Suprapubic skin (tissue), 4 donors: ENCODE measurements around the gene B3GNT5.

Experiments used
- POLR2A ChIP-seq, 2 donors: fragments of 450-650 bp; IDR thresholded peaks; one replicate each; pipeline ENCODE4 v1.6.1; 2017; ENCODE audit warnings: antibody characterized with exemption in 2 of 2, mild to moderate bottlenecking in 2 of 2, moderate library complexity in 2 of 2
- POLR2AphosphoS5 ChIP-seq, 3 donors: sonication (generic); formaldehyde crosslinking; IDR thresholded peaks; one replicate each; pipeline ENCODE4 v1.6.1; 2017; ENCODE audit warnings: antibody characterized with exemption in 3 of 3
- TF ChIP-seq, protein P1 (sequence below), 2 donors: fragments of 200-600 bp in 1 of 2; fragments of 450-650 bp in 1 of 2; sonication (generic) in 1 of 2; IDR thresholded peaks; one replicate each; pipeline ENCODE4 v1.5.1; 2016 to 2019; ENCODE audit warnings: antibody characterized with exemption in 2 of 2, mild to moderate bottlenecking in 1 of 2, moderate library complexity in 1 of 2

DNA sequence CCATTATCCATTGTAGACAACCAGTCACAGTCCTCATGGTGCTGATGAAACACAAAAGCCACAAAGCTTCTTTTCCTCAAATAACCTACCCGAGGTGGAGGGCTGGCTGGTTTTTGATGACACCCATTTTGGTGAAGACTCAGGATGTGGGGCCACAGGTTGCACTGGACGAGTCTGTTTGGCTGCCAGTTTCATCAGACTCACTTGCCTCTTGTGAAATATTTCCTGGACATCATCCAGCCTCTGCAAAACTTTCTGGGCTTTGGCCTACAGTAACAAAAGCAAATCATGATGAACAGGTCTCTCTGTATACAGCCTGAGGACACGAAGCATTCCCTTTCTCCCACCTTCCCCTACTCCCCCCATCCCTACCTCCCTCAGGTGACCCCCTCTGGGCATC, 42.2 kb downstream of the B3GNT5 start:
- TF ChIP-seq, protein P1, sequence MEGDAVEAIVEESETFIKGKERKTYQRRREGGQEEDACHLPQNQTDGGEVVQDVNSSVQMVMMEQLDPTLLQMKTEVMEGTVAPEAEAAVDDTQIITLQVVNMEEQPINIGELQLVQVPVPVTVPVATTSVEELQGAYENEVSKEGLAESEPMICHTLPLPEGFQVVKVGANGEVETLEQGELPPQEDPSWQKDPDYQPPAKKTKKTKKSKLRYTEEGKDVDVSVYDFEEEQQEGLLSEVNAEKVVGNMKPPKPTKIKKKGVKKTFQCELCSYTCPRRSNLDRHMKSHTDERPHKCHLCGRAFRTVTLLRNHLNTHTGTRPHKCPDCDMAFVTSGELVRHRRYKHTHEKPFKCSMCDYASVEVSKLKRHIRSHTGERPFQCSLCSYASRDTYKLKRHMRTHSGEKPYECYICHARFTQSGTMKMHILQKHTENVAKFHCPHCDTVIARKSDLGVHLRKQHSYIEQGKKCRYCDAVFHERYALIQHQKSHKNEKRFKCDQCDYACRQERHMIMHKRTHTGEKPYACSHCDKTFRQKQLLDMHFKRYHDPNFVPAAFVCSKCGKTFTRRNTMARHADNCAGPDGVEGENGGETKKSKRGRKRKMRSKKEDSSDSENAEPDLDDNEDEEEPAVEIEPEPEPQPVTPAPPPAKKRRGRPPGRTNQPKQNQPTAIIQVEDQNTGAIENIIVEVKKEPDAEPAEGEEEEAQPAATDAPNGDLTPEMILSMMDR (IDR thresholded peaks at IDR 0.05): no peak
- TF ChIP-seq POLR2A (IDR thresholded peaks at IDR 0.05) (no peak), POLR2AphosphoS5 (IDR thresholded peaks at IDR 0.05) (peak in 2 of 3 donors; percentile 52 to 81)
